SK-N-SH treated with all-trans-retinoic acid at 6 μM for 48 hours (cell line): ENCODE measurements around the gene SDK2.

Source experiments
- TCF4 ChIP-seq: fragments of 250-450 bp; sonication (Bioruptor Pico); IDR thresholded peaks from 2 replicates; pipeline ENCODE4 v1.8.0; 2021; ENCODE audit warnings: mild to moderate bottlenecking, moderate library complexity, borderline replicate concordance
- ZNF565 ChIP-seq: fragments of 450-650 bp; formaldehyde crosslinking; conservative IDR thresholded peaks from 2 replicates; pipeline ENCODE4 v1.5.0; 2020; ENCODE audit warnings: low read depth, mild to moderate bottlenecking, moderate library complexity
- TF ChIP-seq, protein P1 (sequence below): fragments of 250-450 bp; sonication (Bioruptor Pico); IDR thresholded peaks from 2 replicates; pipeline ENCODE4 v1.8.0; 2021; ENCODE audit warnings: low read depth, mild to moderate bottlenecking, moderate library complexity, borderline replicate concordance

DNA sequence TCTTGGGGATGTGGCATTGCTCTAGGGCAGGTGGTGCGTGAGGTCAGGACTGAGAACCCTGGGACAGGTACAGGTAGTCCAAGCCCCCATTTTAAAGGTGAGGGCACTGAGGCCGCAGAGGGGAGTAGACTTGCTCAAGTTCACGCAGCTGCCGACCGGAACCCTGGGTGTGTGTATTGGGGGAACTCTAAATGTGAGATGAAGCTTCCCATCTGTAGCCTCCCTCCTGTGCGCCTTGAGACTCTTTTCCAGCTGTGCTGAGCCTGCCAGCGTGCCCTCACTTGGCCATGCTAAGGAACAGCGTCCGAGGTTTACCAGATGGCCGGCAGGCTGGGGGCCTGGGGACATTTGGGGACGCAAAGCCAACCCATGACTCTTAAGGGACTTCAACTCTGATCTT, 253.4 kb downstream of the SDK2 start:
- TF ChIP-seq TCF4 (CRISPR knock-in tag) (no peak), ZNF565 (no peak)
- TF ChIP-seq, protein P1, sequence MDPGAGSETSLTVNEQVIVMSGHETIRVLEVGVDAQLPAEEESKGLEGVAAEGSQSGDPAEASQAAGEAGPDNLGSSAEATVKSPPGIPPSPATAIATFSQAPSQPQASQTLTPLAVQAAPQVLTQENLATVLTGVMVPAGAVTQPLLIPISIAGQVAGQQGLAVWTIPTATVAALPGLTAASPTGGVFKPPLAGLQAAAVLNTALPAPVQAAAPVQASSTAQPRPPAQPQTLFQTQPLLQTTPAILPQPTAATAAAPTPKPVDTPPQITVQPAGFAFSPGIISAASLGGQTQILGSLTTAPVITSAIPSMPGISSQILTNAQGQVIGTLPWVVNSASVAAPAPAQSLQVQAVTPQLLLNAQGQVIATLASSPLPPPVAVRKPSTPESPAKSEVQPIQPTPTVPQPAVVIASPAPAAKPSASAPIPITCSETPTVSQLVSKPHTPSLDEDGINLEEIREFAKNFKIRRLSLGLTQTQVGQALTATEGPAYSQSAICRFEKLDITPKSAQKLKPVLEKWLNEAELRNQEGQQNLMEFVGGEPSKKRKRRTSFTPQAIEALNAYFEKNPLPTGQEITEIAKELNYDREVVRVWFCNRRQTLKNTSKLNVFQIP: no peak
